LNCAP (cell line): ENCODE measurements around the gene ACTR3C.

Source experiments
- TF ChIP-seq, protein P1 (sequence below): fragments of 450-650 bp; IDR thresholded peaks from 2 replicates; pipeline ENCODE4 v1.5.1; 2017; ENCODE audit warnings: mild to moderate bottlenecking

Gene ACTR3C

DNA sequence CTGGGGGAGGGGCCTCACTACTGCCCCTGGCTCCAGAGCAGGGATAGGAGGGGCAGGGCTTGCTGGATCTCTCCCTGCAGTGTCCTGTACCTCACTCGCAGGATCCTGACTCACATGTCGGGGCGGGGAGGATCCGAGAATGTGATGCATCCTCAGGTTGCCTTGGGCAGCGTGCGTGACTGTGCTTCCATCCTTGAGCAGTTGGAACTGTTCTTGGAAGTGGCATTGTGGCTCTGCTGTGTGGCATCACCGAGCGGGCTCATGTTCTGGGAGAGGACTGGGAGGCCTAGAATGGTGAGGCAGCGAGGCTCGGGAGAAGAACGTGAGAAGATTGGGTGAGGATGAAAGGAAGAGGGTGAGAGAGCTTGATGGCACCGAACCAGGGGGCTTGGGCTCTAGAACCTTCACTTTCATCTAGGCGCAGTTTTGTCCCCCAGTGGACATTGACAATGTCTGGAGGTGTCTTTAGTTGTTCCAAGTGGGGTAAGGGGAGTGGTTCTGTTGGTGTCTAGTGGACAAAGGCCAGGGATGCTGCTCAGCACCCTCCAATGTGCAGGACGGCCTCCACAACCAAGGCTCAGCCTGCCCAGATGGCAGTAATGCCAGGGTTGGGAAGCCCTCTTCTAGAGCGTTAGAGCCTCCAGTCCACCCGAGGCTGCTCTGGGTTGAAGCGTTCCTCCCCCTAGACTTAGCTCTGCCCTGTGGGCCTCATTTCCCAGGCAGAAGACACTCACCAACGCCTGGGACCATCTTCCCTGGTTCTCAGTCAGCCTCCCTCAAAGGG is 9.7 kb upstream of the ACTR3C start:
- TF ChIP-seq, protein P1, sequence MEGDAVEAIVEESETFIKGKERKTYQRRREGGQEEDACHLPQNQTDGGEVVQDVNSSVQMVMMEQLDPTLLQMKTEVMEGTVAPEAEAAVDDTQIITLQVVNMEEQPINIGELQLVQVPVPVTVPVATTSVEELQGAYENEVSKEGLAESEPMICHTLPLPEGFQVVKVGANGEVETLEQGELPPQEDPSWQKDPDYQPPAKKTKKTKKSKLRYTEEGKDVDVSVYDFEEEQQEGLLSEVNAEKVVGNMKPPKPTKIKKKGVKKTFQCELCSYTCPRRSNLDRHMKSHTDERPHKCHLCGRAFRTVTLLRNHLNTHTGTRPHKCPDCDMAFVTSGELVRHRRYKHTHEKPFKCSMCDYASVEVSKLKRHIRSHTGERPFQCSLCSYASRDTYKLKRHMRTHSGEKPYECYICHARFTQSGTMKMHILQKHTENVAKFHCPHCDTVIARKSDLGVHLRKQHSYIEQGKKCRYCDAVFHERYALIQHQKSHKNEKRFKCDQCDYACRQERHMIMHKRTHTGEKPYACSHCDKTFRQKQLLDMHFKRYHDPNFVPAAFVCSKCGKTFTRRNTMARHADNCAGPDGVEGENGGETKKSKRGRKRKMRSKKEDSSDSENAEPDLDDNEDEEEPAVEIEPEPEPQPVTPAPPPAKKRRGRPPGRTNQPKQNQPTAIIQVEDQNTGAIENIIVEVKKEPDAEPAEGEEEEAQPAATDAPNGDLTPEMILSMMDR = no peak

DNA sequence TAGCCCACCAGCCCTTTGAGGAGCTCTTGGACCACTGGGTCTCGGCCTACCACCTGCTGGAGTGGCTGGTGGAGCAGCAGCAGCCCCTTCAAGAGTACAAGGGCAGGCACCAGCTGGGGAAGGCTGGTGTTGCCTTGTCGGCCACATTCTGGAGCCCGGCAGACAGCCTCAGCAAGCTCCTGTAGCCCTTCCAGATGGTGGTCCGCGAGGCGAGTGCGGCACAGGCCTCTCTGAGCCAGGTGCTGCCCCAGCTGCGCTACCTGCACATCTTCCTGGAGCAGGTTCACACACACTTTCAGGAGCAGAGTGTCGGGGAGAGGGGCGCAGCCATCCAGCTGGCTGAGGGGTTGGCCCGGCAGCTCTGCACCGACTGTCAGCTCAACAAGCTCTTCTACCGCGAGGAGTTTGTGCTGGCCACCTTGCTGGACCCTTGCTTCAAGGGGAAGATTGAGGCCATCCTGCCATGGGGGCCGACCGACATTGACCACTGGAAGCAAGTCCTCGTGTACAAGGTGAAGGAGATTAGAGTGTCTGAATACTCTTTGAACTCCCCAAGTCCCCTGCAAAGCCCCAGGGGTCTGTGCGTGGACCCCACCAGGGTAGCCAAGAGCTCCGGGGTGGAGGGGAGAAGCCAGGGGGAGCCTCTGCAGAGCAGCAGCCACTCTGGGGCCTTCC is 7.0 kb upstream of the ACTR3C start:
- TF ChIP-seq, protein P1 = no peak

DNA sequence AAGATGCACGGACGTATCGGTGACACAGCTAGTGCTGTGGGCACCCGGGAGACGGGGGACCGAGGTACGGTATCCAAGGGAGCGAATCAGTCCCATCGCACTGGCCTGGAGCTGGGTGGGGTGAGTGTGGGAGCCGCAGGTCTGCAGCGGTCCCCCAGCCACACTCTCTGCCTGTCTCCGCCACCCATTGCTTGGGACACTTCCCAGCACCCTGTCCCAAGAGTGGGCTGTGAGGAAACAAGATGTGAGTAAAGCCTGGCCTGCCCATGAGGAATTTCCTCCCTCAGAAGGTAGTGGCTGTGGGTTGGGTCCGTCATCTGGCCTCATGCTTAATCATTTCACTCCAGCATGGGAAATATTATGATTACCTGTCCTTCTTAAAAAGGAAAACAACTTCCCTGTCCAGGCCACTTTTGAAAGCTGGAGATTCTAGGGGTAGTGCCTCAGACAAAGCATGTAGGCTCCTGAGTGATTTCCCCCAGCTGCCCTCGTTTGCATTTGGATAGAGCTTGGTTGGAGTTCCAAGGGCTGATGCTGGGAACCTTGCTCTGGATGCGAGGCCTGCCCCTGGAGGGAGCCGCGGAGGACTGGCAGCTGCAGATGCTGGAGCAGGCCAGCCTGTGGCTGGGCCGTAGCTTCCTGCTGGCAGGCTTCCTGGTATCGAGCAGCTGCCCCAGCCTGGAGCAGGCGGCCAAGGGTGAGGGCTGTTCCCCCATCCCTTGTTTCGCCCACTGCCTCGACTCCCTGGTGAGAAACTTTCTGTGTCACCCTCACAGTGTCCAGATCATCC is 6.2 kb upstream of the ACTR3C start:
- TF ChIP-seq, protein P1 = no peak

DNA sequence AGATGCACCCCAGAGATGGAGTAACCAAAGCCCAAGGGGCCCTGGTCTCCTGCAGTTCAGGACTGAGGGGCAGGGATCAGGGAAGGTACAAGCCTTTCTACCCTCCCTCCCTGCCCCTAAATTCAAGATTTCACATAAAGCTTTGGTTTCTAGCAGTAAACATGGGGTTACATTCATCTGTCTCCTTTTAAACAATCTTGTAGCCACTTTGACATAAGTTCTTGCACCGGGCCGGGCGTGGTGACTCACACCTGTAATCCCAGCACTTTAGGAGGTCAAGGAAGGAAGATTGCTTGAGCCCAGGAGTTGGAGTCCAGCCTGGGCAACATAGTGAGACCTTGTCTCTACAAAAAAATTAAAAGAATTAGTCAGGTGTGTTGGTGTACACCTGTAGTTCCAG is 4.0 kb upstream of the ACTR3C start:
- TF ChIP-seq, protein P1 = no peak

DNA sequence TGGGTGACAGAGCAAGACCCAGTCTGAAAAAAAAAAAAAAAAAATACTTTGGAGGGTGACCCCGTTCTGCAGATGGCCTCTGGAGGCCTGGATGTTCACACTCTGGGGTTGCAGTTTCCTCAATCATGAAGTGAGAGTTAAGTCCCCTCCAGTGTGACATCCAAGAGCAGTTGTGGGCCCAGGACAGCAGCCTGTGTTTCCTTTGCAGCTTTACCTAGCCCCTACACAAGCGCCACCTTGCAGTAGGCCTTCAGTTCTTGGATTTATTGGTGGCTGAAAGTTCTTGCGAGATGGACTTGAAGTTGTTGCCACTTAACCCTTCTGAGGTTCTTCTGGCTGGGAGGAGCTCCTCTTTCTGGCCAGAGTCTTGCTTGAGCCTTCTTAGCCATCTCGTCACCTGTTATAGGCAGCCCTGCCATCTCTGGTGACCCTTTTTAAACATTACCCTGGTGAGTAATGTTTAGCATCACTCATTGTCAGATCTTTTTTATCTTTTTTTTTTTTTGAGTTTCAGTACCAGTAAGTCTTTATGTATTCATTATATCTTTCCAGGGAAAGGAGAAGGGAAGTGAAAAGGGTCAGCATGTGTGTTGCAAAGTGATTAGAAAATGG is 3.4 kb upstream of the ACTR3C start:
- TF ChIP-seq, protein P1 = no peak

DNA sequence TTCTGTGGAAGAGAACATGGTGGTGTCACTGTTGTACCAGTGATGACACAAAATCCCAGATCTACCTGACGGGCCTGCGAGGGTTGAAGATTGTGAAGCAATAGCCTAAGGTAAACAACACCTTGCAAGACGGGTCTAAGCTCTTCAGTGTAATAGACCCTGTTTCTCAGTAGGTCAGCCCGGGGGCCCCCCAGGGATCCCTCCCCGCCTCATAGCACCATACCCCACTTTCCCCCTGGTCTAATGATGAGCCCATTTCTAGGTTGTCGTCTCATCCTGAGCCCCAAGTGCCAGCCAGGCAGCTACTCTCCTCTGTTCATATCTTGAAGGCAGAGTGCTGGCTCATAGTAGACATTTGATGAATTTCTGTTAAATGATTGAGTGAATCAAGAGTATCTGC is 2.6 kb upstream of the ACTR3C start:
- TF ChIP-seq, protein P1 = no peak

DNA sequence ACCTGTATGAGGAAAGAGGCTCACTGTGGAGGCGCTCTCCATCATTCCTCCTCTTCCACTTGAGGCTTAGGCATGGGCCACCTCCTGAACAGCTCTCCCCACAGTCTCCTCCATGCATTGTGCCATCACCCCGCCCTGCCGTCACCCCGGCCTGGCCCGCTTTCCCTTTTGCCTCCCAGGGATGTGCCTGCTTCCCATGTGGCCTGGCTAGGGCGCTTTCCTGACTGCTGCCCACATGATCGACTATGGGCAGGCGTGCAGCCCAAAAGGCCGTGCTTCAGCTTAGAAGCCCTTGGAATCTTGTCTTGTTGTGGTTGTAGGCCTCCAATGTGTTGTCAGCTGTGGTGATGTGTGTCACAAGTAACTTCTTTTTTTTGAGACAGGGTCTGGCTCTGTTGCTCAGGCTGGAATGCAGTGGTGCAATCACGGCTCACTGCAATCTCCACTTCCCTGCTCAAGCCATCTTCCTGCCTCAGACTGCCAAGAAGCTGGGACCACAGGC is 1.8 kb upstream of the ACTR3C start:
- TF ChIP-seq, protein P1 = no peak
